GM12875 (cell line): ENCODE results near the gene ASB3.

Source experiments
- H3K4me3 ChIP-seq: one replicate; pipeline ENCODE4 v1.5.1; 2011; ENCODE audit warnings: low read depth, low read length, control low read depth
- CTCF ChIP-seq: IDR thresholded peaks from 2 replicates; pipeline ENCODE4 v1.5.1; 2011; ENCODE audit warnings: low read depth, mild to moderate bottlenecking, control low read depth, inconsistent platforms, low read length, moderate library complexity, borderline replicate concordance; ENCODE audit not compliant: insufficient read depth

Gene ASB3

GRCh38 chr2:53813151-53813550 is 26.4 kb upstream of the ASB3 start:
- no peak for TF ChIP-seq CTCF
- no peak overlapping the region for H3K4me3 ChIP-seq

DNA sequence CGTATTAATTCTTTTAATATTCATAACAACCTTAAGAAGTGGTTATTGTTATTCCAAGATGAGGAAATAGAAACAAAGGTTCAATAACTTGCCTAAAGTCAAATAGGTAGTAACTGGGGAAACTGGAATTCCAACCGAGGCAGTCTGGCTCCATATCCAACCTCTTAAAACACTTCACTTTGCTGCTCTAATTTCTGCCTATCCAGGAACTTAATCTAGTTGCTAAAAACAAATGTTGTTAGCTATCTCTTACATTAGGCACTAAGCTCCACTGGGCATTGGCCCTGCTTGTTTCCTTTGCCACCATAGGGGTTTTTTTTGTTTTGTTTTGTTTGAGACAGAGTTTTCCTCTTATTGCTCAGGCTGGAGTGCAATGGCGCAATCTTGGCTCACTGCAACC is 24.8 kb upstream of the ASB3 start:
- H3K4me3 ChIP-seq: no peak overlapping the region
- TF ChIP-seq CTCF: no peak

- no peak for TF ChIP-seq CTCF
- H3K4me3 ChIP-seq: no peak overlapping the region
Measured at GRCh38 chr2:53802617-53803151, 15.9 kb upstream of the ASB3 start.

DNA sequence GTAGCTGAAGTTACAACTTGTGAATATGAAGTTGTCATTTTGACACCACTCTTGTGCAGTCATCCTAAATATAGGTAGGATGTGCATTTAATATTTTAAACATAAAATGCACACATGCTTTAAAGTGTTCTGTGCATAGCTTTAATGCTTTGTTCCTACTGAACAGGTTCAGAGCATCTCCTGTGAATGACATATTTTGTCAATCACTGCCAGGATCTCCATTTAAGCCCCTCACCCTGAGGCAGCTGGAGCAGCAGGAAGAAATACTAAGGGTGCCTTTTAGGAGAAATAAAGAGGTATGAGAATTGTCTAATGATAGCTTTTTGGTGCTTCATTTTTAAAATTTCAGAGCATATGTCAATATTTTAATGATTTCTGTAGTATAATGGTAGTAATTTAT is 14.8 kb upstream of the ASB3 start:
- H3K4me3 ChIP-seq: no peak overlapping the region
- TF ChIP-seq CTCF: no peak

- TF ChIP-seq CTCF: no peak
- H3K4me3 ChIP-seq: no peak overlapping the region
Measured at GRCh38 chr2:53793821-53794220, 7.1 kb upstream of the ASB3 start.

- TF ChIP-seq CTCF: no peak
- H3K4me3 ChIP-seq: no peak overlapping the region
Measured at GRCh38 chr2:53793261-53793660, 6.5 kb upstream of the ASB3 start.

- peak overlapping the region; percentile 91 for H3K4me3 ChIP-seq
- no peak for TF ChIP-seq CTCF
Measured at GRCh38 chr2:53787614-53788289, 999 bp upstream of the ASB3 start.
